Measurements from ENCODE around the gene ATP5MC3.

- TF ChIP-seq CTCF (IDR thresholded peaks at IDR 0.05) = no peak
- no peak for TF ChIP-seq POLR2A (IDR thresholded peaks at IDR 0.05)
Measured at GRCh38 chr2:175135862-175136261, 45.6 kb downstream of the ATP5MC3 start.

All from thyroid gland (tissue), 4 donors.